ENCODE data around the gene UMPS. TPM values are rescaled to one million over a fixed set of nuclear protein-coding genes. Genes with fewer than 3 reads are reported as not detected.
A peak's percentile ranks its signal among the peaks of the same experiment; 100 is the strongest.

Gene UMPS
- polyA plus RNA-seq, 1 donor (not counting 4 experiments of a cell fraction or from before 2014, with no cell fraction given) = 53.7 TPM

DNA sequence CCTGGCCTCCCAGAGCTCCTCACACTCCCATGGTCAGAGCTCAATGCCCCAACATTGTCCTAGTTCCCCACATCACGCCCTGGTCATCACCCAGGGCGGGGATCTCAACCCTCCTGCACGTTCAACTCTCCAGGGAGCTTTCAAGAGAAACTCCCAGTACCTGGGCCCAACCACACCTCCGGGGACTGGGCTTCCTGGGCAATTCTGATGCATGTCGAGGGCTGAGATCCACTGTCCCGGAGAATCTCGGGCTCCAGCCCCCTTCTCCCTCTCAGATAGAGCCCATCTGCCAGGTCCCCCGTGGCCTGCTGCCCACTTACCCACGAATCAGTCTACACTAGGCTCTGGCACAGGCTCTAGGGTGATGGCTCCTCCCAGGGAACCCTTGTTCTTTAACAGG is 39.2 kb downstream of the UMPS start:
- Histone ChIP-seq H3K4me2 (ENCODE audit: control insufficient read depth, extremely low read depth, insufficient read depth, low read depth, low read length) (no peak overlapping the region), H3K27ac (ENCODE audit: control insufficient read depth, insufficient read depth, low read length) (no peak overlapping the region), H3K4me1 (ENCODE audit: control insufficient read depth, extremely low read depth, insufficient read depth, low read length) (peaks cover 7% of the 10 kb centered on the region), H3K9me1 (ENCODE audit: control insufficient read depth, extremely low read depth, insufficient read depth, low read length) (no peaks in the 10 kb centered on the region), H3K36me3 (ENCODE audit: control insufficient read depth in 2 of 2, extremely low read depth in 1 of 2, insufficient read depth in 2 of 2, low read length in 2 of 2) (peaks cover 23 to 48% of the 10 kb centered on the region in 2 experiments), H3K9ac (ENCODE audit: control insufficient read depth, extremely low read depth, insufficient read depth, low read length) (no peak overlapping the region), H2AFZ (ENCODE audit: control insufficient read depth, low read length) (no peak overlapping the region), H3K4me3 (ENCODE audit: control insufficient read depth in 2 of 3, extremely low read depth in 1 of 3, insufficient read depth in 2 of 3, low read depth in 1 of 3, low read length in 3 of 3) (no peak overlapping the region), H4K20me1 (ENCODE audit: control insufficient read depth, extremely low read depth, insufficient read depth, low read length) (no peaks in the 10 kb centered on the region), H3K27me3 (ENCODE audit: control insufficient read depth, extremely low read depth, insufficient read depth, low read length) (no peaks in the 10 kb centered on the region), H3K9me3 (ENCODE audit: control insufficient read depth, low read depth, low read length) (no peaks in the 10 kb centered on the region), H3K79me2 (ENCODE audit: control insufficient read depth, insufficient read depth, low read length) (no peaks in the 10 kb centered on the region)
- DNase-seq (ENCODE audit: low read depth, low spot score) (no peak), FAIRE-seq (no peak)
- no peak for TF ChIP-seq EZH2 (IDR thresholded peaks at IDR 0.05; ENCODE audit: low read length)
- TF ChIP-seq, protein P1, sequence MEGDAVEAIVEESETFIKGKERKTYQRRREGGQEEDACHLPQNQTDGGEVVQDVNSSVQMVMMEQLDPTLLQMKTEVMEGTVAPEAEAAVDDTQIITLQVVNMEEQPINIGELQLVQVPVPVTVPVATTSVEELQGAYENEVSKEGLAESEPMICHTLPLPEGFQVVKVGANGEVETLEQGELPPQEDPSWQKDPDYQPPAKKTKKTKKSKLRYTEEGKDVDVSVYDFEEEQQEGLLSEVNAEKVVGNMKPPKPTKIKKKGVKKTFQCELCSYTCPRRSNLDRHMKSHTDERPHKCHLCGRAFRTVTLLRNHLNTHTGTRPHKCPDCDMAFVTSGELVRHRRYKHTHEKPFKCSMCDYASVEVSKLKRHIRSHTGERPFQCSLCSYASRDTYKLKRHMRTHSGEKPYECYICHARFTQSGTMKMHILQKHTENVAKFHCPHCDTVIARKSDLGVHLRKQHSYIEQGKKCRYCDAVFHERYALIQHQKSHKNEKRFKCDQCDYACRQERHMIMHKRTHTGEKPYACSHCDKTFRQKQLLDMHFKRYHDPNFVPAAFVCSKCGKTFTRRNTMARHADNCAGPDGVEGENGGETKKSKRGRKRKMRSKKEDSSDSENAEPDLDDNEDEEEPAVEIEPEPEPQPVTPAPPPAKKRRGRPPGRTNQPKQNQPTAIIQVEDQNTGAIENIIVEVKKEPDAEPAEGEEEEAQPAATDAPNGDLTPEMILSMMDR (optimal IDR thresholded peaks at IDR 0.05 in 1 of 3, IDR thresholded peaks at IDR 0.05 in 1 of 3, conservative IDR thresholded peaks at IDR 0.05 in 1 of 3; ENCODE audit: extremely low read depth in 1 of 3, insufficient read depth in 2 of 3, low read length in 3 of 3) = no peak
- dilution Hi-C loops (cut with MboI; ENCODE audit: extremely low pct_ligation_motif_present, low sequenced_read_pairs) = no loop called here

DNA sequence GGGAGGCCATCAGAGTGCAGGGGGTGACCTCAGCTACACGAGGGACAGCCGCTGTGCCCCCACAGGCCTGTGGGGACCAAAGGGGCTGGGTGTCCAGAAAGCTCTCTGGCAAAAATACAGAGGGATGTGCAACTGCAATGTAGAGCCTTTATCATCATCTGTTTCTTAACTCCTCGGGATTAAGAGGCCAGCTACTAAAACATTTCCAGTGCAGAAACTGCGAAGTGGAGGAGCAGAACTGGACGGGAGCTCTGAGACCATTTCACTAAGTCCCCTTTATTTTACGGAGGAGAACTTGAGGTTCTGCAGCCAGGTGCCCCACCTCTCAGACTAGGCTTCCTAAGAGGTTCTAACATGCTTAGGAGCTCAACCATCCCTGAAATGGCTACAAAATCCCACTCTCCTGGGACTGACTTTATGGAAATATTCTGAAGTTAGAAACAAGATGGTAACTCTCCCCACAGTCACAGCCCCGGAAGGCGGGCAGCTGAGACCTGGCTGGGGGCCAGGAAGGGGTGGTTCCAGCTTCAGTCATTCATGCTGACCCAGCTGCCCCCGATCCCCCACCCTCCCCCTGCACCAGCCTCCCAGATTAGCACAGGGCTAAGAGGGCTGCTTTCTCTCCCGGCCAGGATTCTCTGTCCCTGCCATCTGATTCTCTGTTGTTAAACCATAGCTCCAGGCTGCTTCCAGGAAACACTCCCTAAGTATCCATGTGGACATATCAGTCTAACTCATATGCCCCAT is 40.3 kb downstream of the UMPS start:
- dilution Hi-C loops (cut with MboI; ENCODE audit: extremely low pct_ligation_motif_present, low sequenced_read_pairs) = no loop called here
- peaks cover 14% of the 10 kb centered on the region for H3K4me1 ChIP-seq (ENCODE audit: control insufficient read depth, extremely low read depth, insufficient read depth, low read length)
- no peaks in the 10 kb centered on the region for H4K20me1 ChIP-seq (ENCODE audit: control insufficient read depth, extremely low read depth, insufficient read depth, low read length)
- no peaks in the 10 kb centered on the region for H3K9me3 ChIP-seq (ENCODE audit: control insufficient read depth, low read depth, low read length)
- no peaks in the 10 kb centered on the region for H3K27me3 ChIP-seq (ENCODE audit: control insufficient read depth, extremely low read depth, insufficient read depth, low read length)
- H3K36me3 ChIP-seq (ENCODE audit: control insufficient read depth in 2 of 2, extremely low read depth in 1 of 2, insufficient read depth in 2 of 2, low read length in 2 of 2) = peaks cover 23 to 42% of the 10 kb centered on the region in 2 experiments
- no peaks in the 10 kb centered on the region for H3K9me1 ChIP-seq (ENCODE audit: control insufficient read depth, extremely low read depth, insufficient read depth, low read length)
- H3K27ac ChIP-seq (ENCODE audit: control insufficient read depth, insufficient read depth, low read length) = no peak overlapping the region
- TF ChIP-seq EZH2 (IDR thresholded peaks at IDR 0.05; ENCODE audit: low read length) = no peak
- TF ChIP-seq, protein P1 (optimal IDR thresholded peaks at IDR 0.05 in 1 of 3, IDR thresholded peaks at IDR 0.05 in 1 of 3, conservative IDR thresholded peaks at IDR 0.05 in 1 of 3; ENCODE audit: extremely low read depth in 1 of 3, insufficient read depth in 2 of 3, low read length in 3 of 3) = no peak
- DNase-seq (ENCODE audit: low read depth, low spot score) = no peak
- no peaks in the 10 kb centered on the region for H3K79me2 ChIP-seq (ENCODE audit: control insufficient read depth, insufficient read depth, low read length)
- H3K4me2 ChIP-seq (ENCODE audit: control insufficient read depth, extremely low read depth, insufficient read depth, low read depth, low read length) = no peak overlapping the region
- no peak overlapping the region for H3K4me3 ChIP-seq (ENCODE audit: control insufficient read depth in 2 of 3, extremely low read depth in 1 of 3, insufficient read depth in 2 of 3, low read depth in 1 of 3, low read length in 3 of 3)
- H2AFZ ChIP-seq (ENCODE audit: control insufficient read depth, low read length) = no peak overlapping the region
- peak; percentile 36 for FAIRE-seq
- no peak overlapping the region for H3K9ac ChIP-seq (ENCODE audit: control insufficient read depth, extremely low read depth, insufficient read depth, low read length)
